K562 (cell line): ENCODE results near the gene VENTX. TPM values are rescaled to one million over a fixed set of nuclear protein-coding genes. Genes with fewer than 3 reads are reported as not detected.

Experiments used
- ATAC-seq: fragments of 200-7000 bp; cut with Tn5 transposase; 3 replicates; pipeline ENCODE4 v1.9.1; 2020; ENCODE audit warnings: moderate library complexity
- BruUV-seq: library from RNA; stranded (reverse); fragments of 400-500 nt; replicated peaks from 2 replicates; lab custom pipeline; 2021; lab: Mats Ljungman, UMichigan
- CTCF ChIA-PET: fragments of 300-600 bp; formaldehyde crosslinking; extraction: SDS; loops from one replicate; lab custom pipeline; 2021; ENCODE audit warnings: low intra/inter-chr PET ratio; lab: Yijun Ruan, JAX
- POLR2A ChIA-PET: fragments of 300-600, 350-650 bp; sonication (Branson Sonifier 250); formaldehyde crosslinking; extraction: SDS; loops from one replicate; lab custom pipeline; 2021; ENCODE audit warnings: antibody characterized with exemption, inconsistent platforms; lab: Yijun Ruan, JAX
- DNase-seq, 4 experiments: peaks; one replicate each; pipeline versions ENCODE4 v3.0.0 to v3.0.0-alpha.2; 2011 to 2018; ENCODE audit warnings: low spot score in 3 of 4, mixed read lengths in 3 of 4; ENCODE audit errors: extremely low read depth in 1 of 4
- FAIRE-seq: peaks from 2 replicates; lab custom pipeline; 2011; peaks lifted over from hg19 to GRCh38; lab: Jason Lieb, UNC
- H2AFZ ChIP-seq: 2 replicates; pipeline ENCODE4 v1.6.0; 2011; ENCODE audit warnings: low read depth, low read length, control low read depth, inconsistent platforms
- H3K27ac ChIP-seq: fragments of 200-600 bp; 3 replicates; pipeline ENCODE4 v1.8.0; 2011; ENCODE audit warnings: low read depth, mild to moderate bottlenecking, control low read depth, inconsistent platforms, low read length, moderate library complexity, mixed read lengths; ENCODE audit errors: extremely low read depth
- H3K27me3 ChIP-seq, 2 experiments: fragments of 300-600 bp in 1 of 2; 2 replicates in 1 of 2; 3 replicates in 1 of 2; pipeline versions ENCODE4 v1.6.0 to v1.8.0; 2011; ENCODE audit warnings: inconsistent platforms in 2 of 2, low read length in 2 of 2, mild to moderate bottlenecking in 1 of 2, mixed read lengths in 1 of 2, moderate library complexity in 1 of 2; ENCODE audit not compliant: control insufficient read depth in 2 of 2, insufficient read depth in 2 of 2
- H3K36me3 ChIP-seq: fragments of 300-600 bp; 3 replicates; pipeline ENCODE4 v1.8.0; 2011; ENCODE audit warnings: mild to moderate bottlenecking, low read length, inconsistent platforms; ENCODE audit not compliant: control insufficient read depth, insufficient read depth
- H3K4me1 ChIP-seq, 2 experiments: fragments of 200-600 bp in 1 of 2; replicated peaks in 1 of 2; 2 replicates in 1 of 2; 3 replicates in 1 of 2; pipeline versions ENCODE4 v1.5.1 to v1.8.0; 2011; ENCODE audit warnings: inconsistent platforms in 2 of 2, low read length in 2 of 2, mild to moderate bottlenecking in 1 of 2, mixed read lengths in 1 of 2, moderate library complexity in 1 of 2; ENCODE audit not compliant: control insufficient read depth in 2 of 2, insufficient read depth in 2 of 2
- H3K4me2 ChIP-seq: 2 replicates; pipeline ENCODE4 v1.6.1; 2011; ENCODE audit warnings: low read length, control low read depth, inconsistent platforms, mixed read lengths; ENCODE audit not compliant: insufficient read depth
- H3K4me3 ChIP-seq: fragments of 200-600 bp; sonication (generic), shearing (Covaris generic); 2 replicates; pipeline ENCODE4 v1.5.1; 2016; ENCODE audit warnings: control low read depth, inconsistent platforms
- H3K79me2 ChIP-seq: fragments of 200-600 bp; 3 replicates; pipeline ENCODE4 v1.8.0; 2011; ENCODE audit warnings: low read length, inconsistent platforms; ENCODE audit not compliant: control insufficient read depth, insufficient read depth
- H3K9ac ChIP-seq, 2 experiments: 2 replicates each; pipeline versions ENCODE4 v1.6.0 to v1.6.1; 2011; ENCODE audit warnings: low read depth in 2 of 2, low read length in 2 of 2, control low read depth in 1 of 2, inconsistent platforms in 1 of 2, mild to moderate bottlenecking in 1 of 2, mixed read lengths in 1 of 2; ENCODE audit not compliant: insufficient read depth in 1 of 2
- H3K9me1 ChIP-seq: one replicate; pipeline ENCODE4 v1.6.0; 2011; ENCODE audit warnings: inconsistent platforms, mild to moderate bottlenecking, low read length, moderate library complexity; ENCODE audit not compliant: control insufficient read depth, insufficient read depth
- H3K9me3 ChIP-seq: replicated peaks from 2 replicates; pipeline ENCODE4 v1.5.1; 2011; ENCODE audit warnings: low read depth, low read length, inconsistent platforms; ENCODE audit not compliant: control insufficient read depth, insufficient read depth
- H4K20me1 ChIP-seq: replicated peaks from 2 replicates; pipeline ENCODE4 v1.6.1; 2011; ENCODE audit warnings: low read length, inconsistent platforms, mixed read lengths; ENCODE audit not compliant: control insufficient read depth, insufficient read depth
- E4F1 ChIP-seq: fragments of 250-450 bp; sonication (Bioruptor Pico); IDR thresholded peaks from 2 replicates; pipeline ENCODE4 v1.5.0; 2021; ENCODE audit warnings: mild to moderate bottlenecking, borderline replicate concordance
- NCOA6 ChIP-seq: fragments of 450-650 bp; IDR thresholded peaks from 2 replicates; pipeline ENCODE4 v1.6.1; 2017; ENCODE audit warnings: mild to moderate bottlenecking
- PKNOX1 ChIP-seq: fragments of 450-650 bp; IDR thresholded peaks from 2 replicates; pipeline ENCODE4 v1.6.1; 2016
- POLR2AphosphoS5 ChIP-seq: IDR thresholded peaks from 2 replicates; pipeline ENCODE4 v1.6.1; 2011; ENCODE audit warnings: mild to moderate bottlenecking, low read depth, low read length, moderate library complexity; ENCODE audit not compliant: control insufficient read depth, insufficient read depth
- VEZF1 ChIP-seq: fragments of 200-800 bp; sonication (Bioruptor generic); IDR thresholded peaks from 2 replicates; pipeline ENCODE4 v1.6.1; 2017; ENCODE audit warnings: missing genetic modification characterization, missing compliant biosample characterization
- YY1 ChIP-seq, 3 experiments: IDR thresholded peaks; 2 replicates each; pipeline ENCODE4 v1.6.1; 2011; ENCODE audit warnings: low read length in 2 of 3, mild to moderate bottlenecking in 2 of 3, moderate library complexity in 2 of 3, borderline replicate concordance in 1 of 3, control low read depth in 1 of 3, low read depth in 1 of 3; ENCODE audit not compliant: insufficient read depth in 3 of 3, insufficient replicate concordance in 2 of 3, control insufficient read depth in 1 of 3, insufficient read length in 1 of 3; ENCODE audit errors: extremely low read depth in 1 of 3
- ZBTB9 ChIP-seq: fragments of 450-650 bp; formaldehyde crosslinking; IDR thresholded peaks from 2 replicates; pipeline ENCODE4 v1.4.0; 2020; ENCODE audit warnings: mild to moderate bottlenecking, moderate library complexity
- ZNF778 ChIP-seq: fragments of 450-650 bp; formaldehyde crosslinking; IDR thresholded peaks from 2 replicates; pipeline ENCODE4 v1.4.0; 2020; ENCODE audit warnings: mild to moderate bottlenecking, moderate library complexity
- WGBS: fragments of 100-300 bp; shearing (Covaris generic); methylation state at CpG from one replicate; pipeline ENCODE4 v1.1.6; 2016; ENCODE audit warnings: low coverage, mixed read lengths; ENCODE audit not compliant: insufficient coverage; ENCODE audit errors: missing lambda C conversion rate; 5-methylcytosine and 5-hydroxymethylcytosine counted together
- in situ Hi-C: fragments of 300-500 bp; cut with MboI; formaldehyde crosslinking; loops from 4 replicates; pipeline ENCODE4 v1.15.0; 2018; ENCODE audit warnings: inconsistent platforms, mixed read lengths
- intact Hi-C: fragments of 100-400 bp; cut with micrococcal nuclease; formaldehyde crosslinking; loops from 2 replicates; pipeline ENCODE4 v1.14.2; 2022
- polyA plus RNA-seq, 8 experiments: library from polyadenylated mRNA; depleted of rRNA in 4 of 8; stranded (reverse) in 5 of 8; unstranded in 3 of 8; fragments of >200 nt; fragmentation: Nextera tagmentation in 2 of 8; fragmentation: Illumina TruSeq in 1 of 8; extraction: Ambion mirVana in 2 of 8; extraction: Trizol in 1 of 8; gene quantifications; 2 replicates each; pipeline versions ENCODE4 v1.2.1 to v1.2.3, GENCODE V29; 2011 to 2014; ENCODE audit warnings: inconsistent platforms in 1 of 8, missing spikeins in 1 of 8
- total RNA-seq, 7 experiments: library from RNA; depleted of rRNA in 6 of 7; stranded (reverse); fragments of >200 nt in 6 of 7; fragmentation: Illumina TruSeq in 2 of 7; extraction: Trizol in 2 of 7; gene quantifications; 2 replicates each; pipeline versions ENCODE4 v1.2.1 to v1.2.3, GENCODE V29; 2011 to 2021; ENCODE audit warnings: low replicate concordance in 1 of 7
- TF ChIP-seq, protein P1 (sequence below): fragments of 200-800 bp; sonication (Bioruptor generic); IDR thresholded peaks from 2 replicates; pipeline ENCODE4 v1.6.1; 2017; ENCODE audit warnings: missing genetic modification characterization, missing compliant biosample characterization

The VENTX gene
- total and polyA plus RNA-seq, 9 of the 15 experiments (the other 6 are each of a cell fraction or from before 2014, with no cell fraction given), result 0.07 to 0.70 (median 0.20) TPM; not detected in 1

- 9% methylated on average over 16 of the region's 33 CpGs for WGBS
- no peaks in the 10 kb centered on the region; a peak in 1 of 5 replicates for H3K27me3 ChIP-seq
- H4K20me1 ChIP-seq, result no peaks in the 10 kb centered on the region
- peak; percentile 86 to 95 (median 90) for DNase-seq
- no TSS peak for BruUV-seq
- peak overlapping the region; percentile 60 for H2AFZ ChIP-seq
- in situ Hi-C loops, result loop anchor here (5.0 kb wide), 2 partner anchors 62 to 98 kb away; partner anchors contain the start of genes TUBGCP2 and ZNF511
- H3K36me3 ChIP-seq, result no peaks in the 10 kb centered on the region
- peak overlapping the region; percentile 79 for H3K27ac ChIP-seq
- ChIA-PET POLR2A (interaction anchor here (0.5 to 3.1 kb wide), 5 partner anchors 12 to 118 kb away, joined by 3 to 18 read pairs (median 4); no protein-coding TSS in a partner anchor), CTCF (no interaction called here)
- FAIRE-seq, result peak; percentile 98
- peak; percentile 88 for ATAC-seq
- peaks cover 36 to 96% of the 10 kb centered on the region in 2 experiments for H3K4me1 ChIP-seq
- H3K9me1 ChIP-seq, result no peaks in the 10 kb centered on the region
- intact Hi-C loops, result loop anchor here (2.0 to 5.0 kb wide), 2 partner anchors 67 to 103 kb away; no protein-coding TSS in a partner anchor
- no peaks in the 10 kb centered on the region for H3K79me2 ChIP-seq
- peak overlapping the region; percentile 17; the same call in 1 of the 2 replicates for H3K4me3 ChIP-seq
- H3K9me3 ChIP-seq, result no peaks in the 10 kb centered on the region
- peak overlapping the region; percentile 68 to 82 for H3K9ac ChIP-seq
- peak overlapping the region; percentile 64 for H3K4me2 ChIP-seq
- TF ChIP-seq POLR2AphosphoS5 (peak; percentile 65; the same call in 1 of the 2 replicates), PKNOX1 (peak; percentile 51; the same call in 1 of the 2 replicates), ZNF778 (CRISPR knock-in tag) (no peak), E4F1 (CRISPR knock-in tag) (no peak), VEZF1 (peak; percentile 96), ZBTB9 (CRISPR knock-in tag) (peak; percentile 94), NCOA6 (no peak), YY1 (IDR thresholded peaks at IDR 0.05; ENCODE audit: borderline replicate concordance in 1 of 3, control insufficient read depth in 1 of 3, extremely low read depth in 1 of 3, insufficient read depth in 3 of 3, insufficient read length in 1 of 3, insufficient replicate concordance in 2 of 3, low read depth in 1 of 3, low read length in 2 of 3) (no peak)
- TF ChIP-seq, protein P1, sequence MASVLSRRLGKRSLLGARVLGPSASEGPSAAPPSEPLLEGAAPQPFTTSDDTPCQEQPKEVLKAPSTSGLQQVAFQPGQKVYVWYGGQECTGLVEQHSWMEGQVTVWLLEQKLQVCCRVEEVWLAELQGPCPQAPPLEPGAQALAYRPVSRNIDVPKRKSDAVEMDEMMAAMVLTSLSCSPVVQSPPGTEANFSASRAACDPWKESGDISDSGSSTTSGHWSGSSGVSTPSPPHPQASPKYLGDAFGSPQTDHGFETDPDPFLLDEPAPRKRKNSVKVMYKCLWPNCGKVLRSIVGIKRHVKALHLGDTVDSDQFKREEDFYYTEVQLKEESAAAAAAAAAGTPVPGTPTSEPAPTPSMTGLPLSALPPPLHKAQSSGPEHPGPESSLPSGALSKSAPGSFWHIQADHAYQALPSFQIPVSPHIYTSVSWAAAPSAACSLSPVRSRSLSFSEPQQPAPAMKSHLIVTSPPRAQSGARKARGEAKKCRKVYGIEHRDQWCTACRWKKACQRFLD (CRISPR knock-in tag), result peak; percentile 40; the same call in 1 of the 2 replicates
Measured at GRCh38 chr10:133245439-133246235, 8.0 kb downstream of the VENTX start.
